ENCODE data around the gene FGFR1OP2.

- peak; percentile 45; the same call in 1 of the 2 replicates for TF ChIP-seq TCF4 (CRISPR knock-in tag; IDR thresholded peaks at IDR 0.05; ENCODE audit: borderline replicate concordance)
- no peak for TF ChIP-seq ZNF70 (CRISPR knock-in tag; IDR thresholded peaks at IDR 0.05)
- TF ChIP-seq ARNTL (CRISPR knock-in tag; IDR thresholded peaks at IDR 0.05; ENCODE audit: borderline replicate concordance, low read depth): no peak
- no peak for TF ChIP-seq ISL1 (CRISPR knock-in tag; IDR thresholded peaks at IDR 0.05)
- no peak for TF ChIP-seq BACH2 (CRISPR knock-in tag; IDR thresholded peaks at IDR 0.05; ENCODE audit: borderline replicate concordance)
- no peak for TF ChIP-seq CSDC2 (CRISPR knock-in tag; IDR thresholded peaks at IDR 0.05)
These were observed 31.6 kb upstream of the FGFR1OP2 start for GRCh38 chr12:26906704-26907103.

Data from SK-N-SH treated with all-trans-retinoic acid at 6 μM for 48 hours (cell line).